ENCODE data around the gene ASB13. TPM values are rescaled to one million over a fixed set of nuclear protein-coding genes. Genes with fewer than 3 reads are reported as not detected.

Gene ASB13
- total and polyA plus RNA-seq, 2 of the 13 experiments (the other 11 are each of a cell fraction or from before 2014, with no cell fraction given), result 9.3 to 15.4 TPM

DNA sequence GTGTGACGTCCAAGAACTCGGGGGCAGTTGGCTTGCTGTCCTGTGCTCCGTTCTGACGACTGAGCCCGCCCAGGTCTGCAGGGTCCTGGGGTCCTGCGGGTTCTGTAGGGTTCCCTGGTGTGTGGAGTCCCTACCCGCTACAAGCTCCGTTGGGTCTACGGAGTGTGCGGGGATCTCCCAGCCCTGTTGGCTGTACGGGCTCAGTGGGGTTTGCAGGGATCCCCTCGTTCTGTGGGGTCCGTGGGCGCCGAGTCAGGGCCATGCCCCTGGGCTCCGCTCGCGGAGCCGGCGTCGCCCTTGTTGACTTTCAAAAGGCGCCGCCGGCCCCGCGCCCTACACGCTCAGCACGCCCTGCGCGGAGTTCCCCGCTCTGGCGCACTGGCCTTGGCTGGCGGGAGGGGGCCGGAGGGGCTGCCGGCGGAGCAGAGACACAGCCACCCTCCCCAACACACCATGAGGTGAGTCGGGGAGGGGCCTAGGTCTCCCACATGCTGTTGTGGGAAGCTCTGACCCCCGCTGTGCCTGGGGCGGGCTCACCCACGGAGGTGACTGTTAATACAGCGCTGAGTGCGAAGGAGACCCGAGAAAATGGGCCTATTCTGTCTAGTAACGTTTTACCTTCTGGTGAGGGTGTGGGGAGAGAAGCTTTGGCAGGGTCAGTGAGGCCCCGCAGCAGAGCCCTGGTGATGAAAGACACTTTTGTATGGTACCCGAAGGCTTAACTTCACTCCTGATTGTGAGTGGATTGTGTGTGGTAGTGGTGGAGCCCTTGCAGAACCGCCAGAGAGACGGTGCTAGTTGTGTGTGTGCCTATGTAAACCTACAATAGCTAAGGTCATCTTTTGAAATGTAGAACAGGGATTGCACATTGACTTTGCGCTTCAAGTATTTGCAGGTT lies 26.3 kb upstream of the ASB13 start:
- Histone ChIP-seq H2AFZ (ENCODE audit: low read length) (no peak overlapping the region), H3K9ac (ENCODE audit: insufficient read depth, low read depth, low read length) (peak overlapping the region; percentile 95), H3K79me2 (ENCODE audit: insufficient read depth, low read length) (peaks cover 96% of the 10 kb centered on the region), H4K20me1 (ENCODE audit: insufficient read depth, low read length) (no peaks in the 10 kb centered on the region), H3K4me2 (ENCODE audit: low read depth, low read length) (peak overlapping the region; percentile 94), H3K27me3 (ENCODE audit: control insufficient read depth in 1 of 2, insufficient read depth in 2 of 2, low read length in 2 of 2) (no peaks in the 10 kb centered on the region), H3K4me3 (replicated peaks in 1 of 3; ENCODE audit: insufficient read depth in 1 of 3, low read depth in 2 of 3, low read length in 3 of 3) (peak overlapping the region; percentile 67 to 88 (median 76)), H3K36me3 (replicated peaks in 1 of 2; ENCODE audit: control insufficient read depth in 1 of 2, insufficient read depth in 2 of 2, low read length in 2 of 2) (no peaks in the 10 kb centered on the region), H3K9me3 (ENCODE audit: low read length) (no peaks in the 10 kb centered on the region), H3K27ac (ENCODE audit: extremely low read length, insufficient read depth, low read length) (peak overlapping the region; percentile 93), H3K4me1 (ENCODE audit: insufficient read depth, low read length) (peaks cover 64% of the 10 kb centered on the region)
- DNase-seq (ENCODE audit: low spot score) (peak; percentile 82), FAIRE-seq (peak; percentile 58), ATAC-seq (peak; percentile 95)
- in situ Hi-C loops (cut with HindIII; ENCODE audit: extremely low pct_ligation_motif_present, low pct_unique_long_range_greater_than_20kb), result no loop called here
- intact Hi-C loops (cut with micrococcal nuclease; ENCODE audit: unreplicated experiment), result loop anchor here (5.0 kb wide), 1 partner anchor 55 kb away; no protein-coding TSS in a partner anchor
- WGBS (ENCODE audit: low lambda C conversion rate), result 0% methylated on average over 13 of the region's 49 CpGs
- CTCF ChIA-PET (ENCODE audit: low intra/inter-chr PET ratio, low total read pairs), result no interaction called here
- TSS peak; percentile 51 for BruUV-seq (replicated peaks)
- POLR2A ChIA-PET, result interaction anchor here (0.9 to 2.8 kb wide), 10 partner anchors 8 to 246 kb away, joined by 3 to 27 read pairs (median 4); partner anchors contain the start of genes ANKRD16, FBH1, GDI2 and TASOR2
- 0 out of 2 replicates have a peak, but pooled peaks have one; percentile 31 for TF ChIP-seq HOXA5 (CRISPR knock-in tag; IDR thresholded peaks at IDR 0.05)
- TF ChIP-seq, protein P1, sequence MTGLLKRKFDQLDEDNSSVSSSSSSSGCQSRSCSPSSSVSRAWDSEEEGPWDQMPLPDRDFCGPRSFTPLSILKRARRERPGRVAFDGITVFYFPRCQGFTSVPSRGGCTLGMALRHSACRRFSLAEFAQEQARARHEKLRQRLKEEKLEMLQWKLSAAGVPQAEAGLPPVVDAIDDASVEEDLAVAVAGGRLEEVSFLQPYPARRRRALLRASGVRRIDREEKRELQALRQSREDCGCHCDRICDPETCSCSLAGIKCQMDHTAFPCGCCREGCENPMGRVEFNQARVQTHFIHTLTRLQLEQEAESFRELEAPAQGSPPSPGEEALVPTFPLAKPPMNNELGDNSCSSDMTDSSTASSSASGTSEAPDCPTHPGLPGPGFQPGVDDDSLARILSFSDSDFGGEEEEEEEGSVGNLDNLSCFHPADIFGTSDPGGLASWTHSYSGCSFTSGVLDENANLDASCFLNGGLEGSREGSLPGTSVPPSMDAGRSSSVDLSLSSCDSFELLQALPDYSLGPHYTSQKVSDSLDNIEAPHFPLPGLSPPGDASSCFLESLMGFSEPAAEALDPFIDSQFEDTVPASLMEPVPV (CRISPR knock-in tag; IDR thresholded peaks at IDR 0.05), result peak; percentile 59; the same call in 1 of the 2 replicates
- no peak for TF ChIP-seq ONECUT2 (CRISPR knock-in tag; IDR thresholded peaks at IDR 0.05)
- TF ChIP-seq SP4 (CRISPR knock-in tag; IDR thresholded peaks at IDR 0.05), result peak; percentile 69
- TF ChIP-seq, protein P2, sequence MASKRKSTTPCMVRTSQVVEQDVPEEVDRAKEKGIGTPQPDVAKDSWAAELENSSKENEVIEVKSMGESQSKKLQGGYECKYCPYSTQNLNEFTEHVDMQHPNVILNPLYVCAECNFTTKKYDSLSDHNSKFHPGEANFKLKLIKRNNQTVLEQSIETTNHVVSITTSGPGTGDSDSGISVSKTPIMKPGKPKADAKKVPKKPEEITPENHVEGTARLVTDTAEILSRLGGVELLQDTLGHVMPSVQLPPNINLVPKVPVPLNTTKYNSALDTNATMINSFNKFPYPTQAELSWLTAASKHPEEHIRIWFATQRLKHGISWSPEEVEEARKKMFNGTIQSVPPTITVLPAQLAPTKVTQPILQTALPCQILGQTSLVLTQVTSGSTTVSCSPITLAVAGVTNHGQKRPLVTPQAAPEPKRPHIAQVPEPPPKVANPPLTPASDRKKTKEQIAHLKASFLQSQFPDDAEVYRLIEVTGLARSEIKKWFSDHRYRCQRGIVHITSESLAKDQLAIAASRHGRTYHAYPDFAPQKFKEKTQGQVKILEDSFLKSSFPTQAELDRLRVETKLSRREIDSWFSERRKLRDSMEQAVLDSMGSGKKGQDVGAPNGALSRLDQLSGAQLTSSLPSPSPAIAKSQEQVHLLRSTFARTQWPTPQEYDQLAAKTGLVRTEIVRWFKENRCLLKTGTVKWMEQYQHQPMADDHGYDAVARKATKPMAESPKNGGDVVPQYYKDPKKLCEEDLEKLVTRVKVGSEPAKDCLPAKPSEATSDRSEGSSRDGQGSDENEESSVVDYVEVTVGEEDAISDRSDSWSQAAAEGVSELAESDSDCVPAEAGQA (IDR thresholded peaks at IDR 0.05; ENCODE audit: low read depth), result peak; percentile 72; the same call in 1 of the 2 replicates
- TF ChIP-seq, protein P2 (CRISPR knock-in tag; IDR thresholded peaks at IDR 0.05; ENCODE audit: borderline replicate concordance), result no peak
- no peak for TF ChIP-seq NFIB (CRISPR knock-in tag; IDR thresholded peaks at IDR 0.05; ENCODE audit: borderline replicate concordance)
- TF ChIP-seq, protein P3, sequence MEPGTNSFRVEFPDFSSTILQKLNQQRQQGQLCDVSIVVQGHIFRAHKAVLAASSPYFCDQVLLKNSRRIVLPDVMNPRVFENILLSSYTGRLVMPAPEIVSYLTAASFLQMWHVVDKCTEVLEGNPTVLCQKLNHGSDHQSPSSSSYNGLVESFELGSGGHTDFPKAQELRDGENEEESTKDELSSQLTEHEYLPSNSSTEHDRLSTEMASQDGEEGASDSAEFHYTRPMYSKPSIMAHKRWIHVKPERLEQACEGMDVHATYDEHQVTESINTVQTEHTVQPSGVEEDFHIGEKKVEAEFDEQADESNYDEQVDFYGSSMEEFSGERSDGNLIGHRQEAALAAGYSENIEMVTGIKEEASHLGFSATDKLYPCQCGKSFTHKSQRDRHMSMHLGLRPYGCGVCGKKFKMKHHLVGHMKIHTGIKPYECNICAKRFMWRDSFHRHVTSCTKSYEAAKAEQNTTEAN (CRISPR knock-in tag; conservative IDR thresholded peaks at IDR 0.05), result peak; percentile 12; the same call in 1 of the 2 replicates
- TF ChIP-seq, protein P4, sequence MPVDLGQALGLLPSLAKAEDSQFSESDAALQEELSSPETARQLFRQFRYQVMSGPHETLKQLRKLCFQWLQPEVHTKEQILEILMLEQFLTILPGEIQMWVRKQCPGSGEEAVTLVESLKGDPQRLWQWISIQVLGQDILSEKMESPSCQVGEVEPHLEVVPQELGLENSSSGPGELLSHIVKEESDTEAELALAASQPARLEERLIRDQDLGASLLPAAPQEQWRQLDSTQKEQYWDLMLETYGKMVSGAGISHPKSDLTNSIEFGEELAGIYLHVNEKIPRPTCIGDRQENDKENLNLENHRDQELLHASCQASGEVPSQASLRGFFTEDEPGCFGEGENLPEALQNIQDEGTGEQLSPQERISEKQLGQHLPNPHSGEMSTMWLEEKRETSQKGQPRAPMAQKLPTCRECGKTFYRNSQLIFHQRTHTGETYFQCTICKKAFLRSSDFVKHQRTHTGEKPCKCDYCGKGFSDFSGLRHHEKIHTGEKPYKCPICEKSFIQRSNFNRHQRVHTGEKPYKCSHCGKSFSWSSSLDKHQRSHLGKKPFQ (CRISPR knock-in tag; IDR thresholded peaks at IDR 0.05; ENCODE audit: insufficient replicate concordance), result no peak
- TF ChIP-seq KAT8 (CRISPR knock-in tag; IDR thresholded peaks at IDR 0.05), result peak; percentile 85
- no peak for TF ChIP-seq NPAS2 (CRISPR knock-in tag; IDR thresholded peaks at IDR 0.05; ENCODE audit: borderline replicate concordance)
